ACHN (cell line): ENCODE data around the gene GPRC5B.

Source experiments
- DNase-seq: peaks from one replicate; pipeline ENCODE4 v3.0.0-alpha.2; 2015
- in situ Hi-C: cut with HindIII; loops from 2 replicates; pipeline ENCODE4 v1.10.0; 2017; ENCODE audit warnings: low sequenced_read_pairs, low pct_ligation_motif_present, low pct_unique_long_range_greater_than_20kb

The GPRC5B gene

DNA sequence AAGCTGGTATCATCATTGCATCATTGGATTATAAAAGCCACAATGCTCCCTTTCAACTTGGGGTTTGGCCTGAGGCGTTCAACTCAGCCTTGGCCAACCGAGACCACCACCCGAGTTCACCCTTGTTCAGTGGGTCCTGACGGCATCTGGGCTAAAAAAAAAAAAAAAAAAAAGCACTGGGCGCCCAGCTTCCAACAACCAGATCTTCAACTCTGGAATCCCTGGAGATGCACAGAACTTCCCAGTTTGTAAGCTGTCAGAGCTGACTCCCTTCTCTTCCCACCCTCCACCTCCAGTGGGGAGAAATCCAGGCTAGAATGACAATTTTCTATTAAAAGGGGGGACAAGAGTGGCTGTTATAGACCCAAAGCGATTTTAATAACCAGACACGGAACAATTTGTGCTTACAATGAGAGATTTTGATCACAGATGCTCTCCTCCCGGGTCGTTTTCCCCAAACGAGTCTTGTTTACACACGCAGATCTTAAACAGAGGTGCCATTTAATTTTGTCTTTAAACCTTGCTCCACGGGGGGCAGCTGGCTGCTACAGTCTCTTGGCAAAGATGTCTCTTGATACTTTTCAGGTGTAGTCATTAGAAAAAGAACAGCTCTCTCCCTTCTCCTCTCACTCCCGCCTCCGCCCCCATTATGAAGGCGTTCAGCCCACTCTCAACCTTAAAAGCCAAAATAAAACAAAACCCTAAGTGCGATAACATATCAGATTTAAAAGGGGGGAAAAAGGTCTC is 26.9 kb downstream of the GPRC5B start:
- DNase-seq = no peak
- in situ Hi-C loops = no loop called here

DNA sequence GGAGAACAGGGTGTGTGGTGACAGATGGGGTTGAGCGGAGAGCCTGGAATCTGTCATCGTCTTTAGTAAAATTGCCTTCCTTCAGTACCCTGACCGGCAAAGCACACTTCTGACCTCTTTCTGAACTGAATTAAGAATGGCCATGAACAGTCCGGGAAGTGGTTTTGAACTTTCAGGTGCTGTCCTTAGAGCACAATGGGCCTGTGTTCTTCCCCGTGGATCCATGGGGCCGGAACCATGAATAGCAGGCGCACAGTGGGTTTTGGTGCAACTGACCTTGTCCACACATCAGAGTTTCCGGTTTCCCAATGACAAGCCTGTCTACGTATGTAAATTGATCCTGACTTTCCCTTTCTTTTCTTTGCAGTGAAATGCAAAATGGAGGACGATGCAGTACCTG is 28.5 kb downstream of the GPRC5B start:
- DNase-seq = no peak
- in situ Hi-C loops = no loop called here

DNA sequence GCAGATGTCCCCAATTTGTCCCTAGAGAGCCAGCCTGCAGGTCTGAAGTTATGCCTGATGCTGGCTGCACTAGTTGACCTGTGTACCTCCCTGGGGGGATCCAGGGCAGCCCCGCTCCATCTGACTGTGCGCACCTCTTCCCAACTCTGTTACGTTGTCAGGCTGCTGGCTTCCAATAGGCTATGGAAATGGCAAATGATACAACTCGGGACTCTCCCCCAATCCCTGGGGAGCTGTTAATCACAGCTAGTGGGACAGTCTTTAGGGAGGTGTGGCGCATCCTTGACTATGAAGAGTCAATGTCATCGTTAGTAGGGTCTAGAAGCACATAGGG is 30.1 kb downstream of the GPRC5B start:
- DNase-seq = no peak
- in situ Hi-C loops = no loop called here

- DNase-seq = peak; percentile 11
- in situ Hi-C loops = no loop called here
Observed at GRCh38 chr16:19853742-19854542, 30.7 kb downstream of the GPRC5B start.

DNA sequence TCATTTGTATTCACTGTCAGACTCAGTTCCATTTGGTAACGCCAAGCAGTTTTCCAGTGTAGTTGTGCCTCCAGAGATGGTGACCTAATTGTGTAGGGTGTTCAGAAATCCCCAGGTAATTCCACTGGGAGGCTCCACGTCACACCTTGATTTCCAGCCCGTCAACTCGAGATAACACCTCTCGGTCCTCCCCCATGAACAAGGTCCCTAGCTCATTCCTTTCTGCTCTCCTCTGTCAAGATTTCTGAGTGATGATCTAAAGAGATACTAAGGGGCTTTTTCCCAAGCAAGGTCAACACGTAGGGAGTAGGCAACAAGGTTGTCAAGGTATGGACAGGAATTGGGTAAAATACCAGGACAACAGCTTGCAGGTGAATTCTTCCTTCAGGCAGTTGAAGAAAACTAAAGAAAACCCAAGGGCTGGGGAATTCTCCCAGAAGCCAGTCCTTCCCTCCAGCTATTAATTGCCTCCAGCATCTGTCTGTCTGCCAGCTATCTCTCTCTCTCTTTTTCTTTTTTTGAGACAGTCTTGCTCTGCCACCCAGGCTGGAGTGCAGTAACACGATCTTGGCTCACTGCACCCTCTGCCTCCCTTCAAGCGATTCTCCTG is 31.4 kb downstream of the GPRC5B start:
- in situ Hi-C loops = no loop called here

DNA sequence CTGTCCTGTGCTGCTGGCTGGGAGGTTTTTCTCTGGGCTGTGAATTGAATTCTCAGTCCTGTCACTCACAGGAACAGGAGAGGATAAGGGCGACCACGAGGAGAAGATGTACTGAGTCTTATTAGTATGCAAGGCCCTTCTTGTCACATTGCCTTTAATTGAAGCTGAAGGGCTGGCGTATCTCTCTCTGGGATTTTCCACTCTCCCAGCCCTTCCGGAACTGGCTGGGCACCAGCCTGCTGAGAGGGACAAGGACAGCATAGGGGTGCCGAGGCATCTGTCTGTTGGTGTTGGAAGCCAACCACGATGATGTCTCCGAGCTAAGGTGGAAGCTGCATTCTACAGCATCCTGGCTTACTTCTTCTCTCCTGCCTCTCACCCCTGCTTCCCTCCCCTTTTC is 33.2 kb downstream of the GPRC5B start:
- in situ Hi-C loops = no loop called here
- DNase-seq = no peak

More for the DNA sequence above, 31.4 kb downstream of the GPRC5B start:
- no peak for DNase-seq

- DNase-seq = no peak
- in situ Hi-C loops = no loop called here
Observed at GRCh38 chr16:19850131-19850817, 34.4 kb downstream of the GPRC5B start.

GRCh38 chr16:19848756-19849155 is 35.9 kb downstream of the GPRC5B start:
- no peak for DNase-seq
- in situ Hi-C loops = no loop called here

DNA sequence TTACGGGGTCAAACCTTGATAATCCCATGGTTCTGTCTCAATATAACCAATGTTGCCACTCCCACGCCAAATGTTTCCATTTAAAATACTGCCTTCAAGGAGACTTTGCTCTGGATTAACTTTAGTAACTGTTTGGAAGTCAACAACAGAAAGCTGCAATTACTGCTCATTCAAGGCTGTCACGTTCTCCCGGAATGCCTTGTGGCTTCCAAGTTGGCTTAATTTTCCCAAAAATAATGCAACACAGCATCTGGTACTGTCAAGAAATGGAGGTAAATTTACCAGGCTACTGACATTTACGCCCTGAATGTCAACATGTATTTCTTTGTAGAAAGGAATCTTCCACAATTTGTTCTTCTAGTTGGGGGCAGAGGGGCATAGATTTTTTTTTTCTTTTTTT is 38.2 kb downstream of the GPRC5B start:
- in situ Hi-C loops = no loop called here
- no peak for DNase-seq

DNA sequence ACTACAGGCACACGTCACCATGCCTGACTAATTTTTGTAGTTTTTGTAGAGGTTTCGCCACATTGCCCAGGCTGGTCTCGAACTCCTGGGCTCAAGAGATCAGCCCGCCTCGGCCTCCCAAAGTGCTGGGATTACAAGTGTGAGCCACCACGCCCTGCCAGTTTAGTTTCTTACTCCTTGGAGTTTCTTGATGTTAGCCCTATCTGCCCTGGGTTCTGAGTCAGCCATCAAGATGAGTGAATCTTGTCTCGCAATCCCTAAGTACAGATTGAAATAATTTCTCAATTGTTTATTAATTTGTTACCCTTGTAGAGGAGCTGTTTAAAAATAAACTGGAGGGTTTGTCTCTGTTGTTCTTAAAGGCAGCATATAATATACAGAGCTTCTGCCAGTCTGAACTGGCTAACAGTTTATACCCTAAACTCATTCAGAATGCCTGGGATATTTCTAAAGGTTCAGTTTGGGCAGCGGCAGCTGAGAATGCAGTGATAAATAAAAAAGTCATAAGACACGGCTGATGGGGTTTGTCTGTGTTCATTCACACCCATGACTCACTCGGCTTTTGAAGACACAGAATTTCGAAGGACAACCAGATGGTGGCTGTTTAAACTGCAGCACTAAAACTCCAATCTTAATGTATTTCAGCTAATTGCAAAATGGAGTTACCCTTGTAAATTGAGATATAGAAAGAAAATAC is 39.6 kb downstream of the GPRC5B start:
- DNase-seq = peak; percentile 92
- in situ Hi-C loops = no loop called here

DNA sequence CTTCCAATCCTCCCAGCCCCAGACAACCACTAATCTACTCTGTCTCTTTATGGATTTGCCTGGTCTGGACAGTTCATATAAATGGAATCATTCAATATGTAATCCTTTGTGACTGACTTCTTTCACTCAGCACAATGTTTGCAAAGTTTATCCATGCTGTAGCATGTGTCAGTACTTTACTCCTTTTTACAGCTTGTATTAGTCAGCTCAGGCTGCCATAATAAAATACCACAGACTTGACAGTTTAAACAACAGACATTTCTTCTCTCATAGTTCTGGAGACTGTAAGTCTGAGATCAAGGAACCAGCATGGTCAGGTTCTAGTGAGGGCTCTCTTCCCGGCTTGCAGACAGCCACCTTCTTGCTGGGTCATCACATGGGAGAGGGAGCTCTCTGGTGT is 41.3 kb downstream of the GPRC5B start:
- in situ Hi-C loops = no loop called here
- DNase-seq = no peak

DNA sequence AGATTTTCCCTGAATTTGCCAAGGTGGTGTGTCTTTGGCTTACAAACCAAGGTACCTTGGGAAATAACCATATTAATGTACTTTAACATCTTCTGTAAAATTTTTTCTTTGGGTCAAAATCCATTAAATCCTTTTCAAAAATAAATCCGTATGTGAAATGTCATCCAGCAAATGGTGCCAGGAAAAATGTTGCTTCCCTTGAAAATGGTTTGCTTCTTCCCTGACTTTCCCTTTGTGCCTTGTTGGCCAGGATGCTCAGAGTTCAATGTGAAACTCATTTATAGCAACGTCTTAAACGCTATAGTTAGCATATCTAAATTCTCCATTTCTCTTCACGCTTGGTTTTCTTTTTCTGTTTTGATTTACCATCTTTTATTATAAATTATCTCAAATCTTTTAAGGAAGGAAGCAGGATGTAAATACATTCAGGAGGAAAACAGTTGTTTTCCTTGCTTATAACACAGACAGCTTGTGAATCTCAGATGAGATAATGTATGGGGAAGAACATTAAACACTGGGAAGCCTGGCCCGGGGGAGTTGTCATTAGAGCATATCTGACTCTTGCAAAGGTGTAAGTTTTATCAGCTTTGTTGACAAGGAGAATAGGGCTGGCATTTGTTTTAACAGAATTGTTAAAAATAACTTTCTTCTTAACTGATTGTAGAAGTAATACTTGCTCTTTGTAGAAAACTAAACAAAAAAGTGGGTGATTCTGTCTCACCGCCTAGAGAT is 42.1 kb downstream of the GPRC5B start:
- in situ Hi-C loops = no loop called here
- no peak for DNase-seq

GRCh38 chr16:19841184-19841583 is 43.5 kb downstream of the GPRC5B start:
- in situ Hi-C loops = no loop called here
- no peak for DNase-seq

- in situ Hi-C loops = no loop called here
- no peak for DNase-seq
Observed at GRCh38 chr16:19840524-19841110, 44.0 kb downstream of the GPRC5B start.

DNA sequence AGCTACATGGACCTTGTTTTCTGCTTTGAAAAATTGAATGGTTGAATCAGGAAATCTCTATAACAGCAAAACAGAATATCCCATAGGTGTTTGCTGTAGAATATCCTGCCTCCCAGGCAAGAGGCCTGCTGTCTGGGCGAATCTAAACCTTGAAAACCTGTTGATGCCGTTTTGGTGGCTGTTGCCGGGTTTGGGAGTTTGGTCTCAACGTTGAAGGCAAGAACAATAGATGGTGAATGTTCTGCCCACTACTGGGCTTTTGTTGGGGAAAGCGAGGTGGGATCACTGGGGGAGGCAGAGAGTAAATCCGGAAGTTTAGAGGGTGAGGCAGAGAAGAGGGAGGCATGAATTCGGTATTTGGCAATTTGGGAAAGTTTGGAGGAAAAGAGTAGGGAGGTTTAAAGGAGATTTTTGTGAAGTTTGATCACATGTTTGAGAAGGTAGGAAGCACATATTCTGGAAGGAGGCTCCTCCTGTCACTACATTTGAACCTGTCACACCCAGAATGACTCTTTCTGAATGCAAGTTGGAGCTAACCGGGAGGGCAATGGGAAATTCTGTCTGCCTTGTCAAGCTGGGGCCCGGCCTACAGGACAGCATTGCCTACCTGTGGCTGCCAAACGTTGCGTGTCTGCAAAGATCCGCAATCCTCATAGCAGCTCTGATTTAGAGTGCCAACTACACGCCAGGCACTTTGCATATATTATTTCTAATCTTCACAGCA is 46.5 kb downstream of the GPRC5B start:
- DNase-seq = no peak
- in situ Hi-C loops = no loop called here

DNA sequence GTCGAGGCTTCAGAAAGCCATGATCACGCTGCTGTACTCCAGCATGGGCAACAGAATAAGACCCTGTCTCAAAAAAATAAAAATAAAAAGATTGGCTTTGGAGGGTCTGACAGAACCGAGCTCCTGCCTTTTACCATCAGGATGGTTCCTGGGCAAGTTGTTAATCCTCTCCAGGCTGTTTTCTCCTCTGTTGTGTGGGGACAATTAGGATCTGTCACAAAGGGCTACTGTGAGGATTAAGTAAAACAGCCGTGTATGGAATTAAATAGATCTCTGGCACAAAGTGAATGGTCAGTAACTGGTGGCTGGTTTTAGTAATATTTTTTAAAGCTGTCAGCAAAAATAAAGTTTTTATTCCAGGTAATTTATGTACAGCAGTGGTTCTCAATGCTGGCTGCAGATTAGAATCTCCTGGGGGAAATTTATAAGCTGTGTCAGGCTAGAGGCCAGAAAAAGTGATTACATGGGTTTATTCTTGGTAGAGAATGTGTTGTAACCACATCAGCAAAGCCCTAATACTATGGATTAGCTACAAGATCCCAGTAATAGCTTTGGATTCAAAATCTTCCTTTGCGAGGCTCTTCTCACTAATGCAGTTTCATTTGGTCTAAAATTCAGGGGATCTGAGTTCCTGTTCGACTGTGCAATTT is 47.2 kb downstream of the GPRC5B start:
- in situ Hi-C loops = no loop called here
- no peak for DNase-seq

DNA sequence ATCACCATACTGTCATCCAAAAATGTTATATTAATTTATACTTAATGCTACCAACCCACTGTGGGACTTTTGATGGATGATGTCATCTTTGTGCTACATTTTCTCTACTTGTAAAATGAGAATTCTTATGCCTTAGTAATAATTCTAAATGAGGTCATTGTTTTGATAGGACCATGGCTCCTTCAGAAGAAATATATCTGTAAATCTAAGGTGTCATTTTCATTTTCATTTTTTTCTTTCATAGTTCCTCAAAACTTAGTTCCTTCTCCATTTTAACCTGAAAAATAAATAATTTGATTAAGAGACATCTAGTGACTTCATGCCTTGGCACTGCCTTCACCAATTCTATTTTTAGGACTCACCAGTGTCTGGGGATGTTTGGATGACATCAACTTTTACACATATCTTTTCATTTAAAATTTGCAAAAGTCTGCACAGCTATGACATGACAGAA is 48.7 kb downstream of the GPRC5B start:
- no peak for DNase-seq
- in situ Hi-C loops = no loop called here
